GM19397 (cell line): Measurements from ENCODE around the gene SERINC5.
"Not testable (repeated sequence)": the region's sequence is repeated elsewhere in the genome, so short reads cannot be mapped to it uniquely, and the experiment has no call there.

Source experiments
- ATAC-seq: cut with Tn5 transposase; IDR thresholded peaks from one replicate; pipeline ENCODE4 v1.9.1; 2021; ENCODE audit warnings: mild to moderate bottlenecking, moderate library complexity; ENCODE audit not compliant: unreplicated experiment

Gene SERINC5

DNA sequence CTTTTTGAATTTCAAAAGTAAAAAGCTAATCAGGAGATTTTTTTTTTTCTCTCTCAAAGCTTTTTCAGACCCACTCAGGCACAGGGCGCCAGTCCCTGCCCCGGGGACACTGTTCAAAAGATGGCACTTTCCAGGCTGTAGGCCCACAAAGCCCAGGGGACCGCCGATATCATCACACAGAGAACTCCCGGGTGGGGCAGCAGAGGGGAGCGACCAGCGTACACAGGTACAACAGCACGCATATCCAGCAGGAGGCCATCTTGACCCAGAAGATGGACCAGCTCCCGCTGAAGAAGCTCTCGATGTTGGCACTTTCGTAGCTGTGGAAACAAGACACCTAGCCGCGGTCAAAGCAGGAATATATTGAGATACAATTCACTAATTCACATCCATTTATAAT, 112.4 kb downstream of the SERINC5 start:
- no peak for ATAC-seq

DNA sequence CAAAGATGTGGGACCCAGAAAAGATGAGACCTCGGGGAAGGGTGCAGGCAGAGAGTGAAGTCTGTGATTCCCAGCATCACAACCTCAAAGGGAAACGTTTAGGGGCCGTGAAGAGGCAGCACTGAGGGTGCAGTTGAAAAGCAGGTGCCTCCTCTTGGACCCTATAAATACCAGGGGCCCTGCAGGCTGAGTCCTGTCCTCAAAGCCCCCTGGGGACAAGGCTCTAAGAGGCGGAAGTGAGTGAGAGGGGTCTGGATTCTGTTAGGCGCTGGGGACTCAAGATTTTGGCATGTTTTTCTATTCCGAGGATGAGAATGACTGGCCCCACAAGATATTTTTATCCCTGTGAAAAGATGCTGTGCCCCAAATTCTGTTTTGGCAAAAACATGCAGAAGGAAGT, 112.9 kb downstream of the SERINC5 start:
- no peak for ATAC-seq

- ATAC-seq = no peak
Measured at GRCh38 chr5:80141681-80142080, 114.2 kb downstream of the SERINC5 start.

DNA sequence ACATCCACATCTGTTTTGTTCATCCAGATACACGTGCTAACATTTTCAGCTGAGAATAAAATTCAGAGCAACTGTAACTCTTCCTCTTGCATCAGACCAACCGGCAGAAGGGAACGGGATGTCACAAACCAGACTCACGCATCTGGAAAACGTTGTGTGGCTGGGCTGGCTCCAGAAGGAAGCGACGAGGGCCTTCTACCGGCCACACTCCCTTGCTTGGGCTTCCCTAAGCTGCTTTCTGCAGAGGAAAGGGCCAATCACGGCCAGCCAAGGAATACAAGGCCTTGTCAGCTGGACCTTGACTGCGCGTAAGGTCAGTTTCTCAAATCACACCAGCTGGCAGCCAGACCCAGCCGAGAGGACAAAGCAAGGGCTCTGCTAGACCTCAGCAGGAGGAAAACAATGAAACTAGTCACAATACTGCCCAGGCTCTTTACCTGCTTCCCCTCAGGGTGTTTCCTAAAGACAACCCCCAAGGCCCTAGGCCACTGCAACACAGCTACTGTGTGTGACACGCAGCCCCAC, 114.6 kb downstream of the SERINC5 start:
- ATAC-seq = no peak

DNA sequence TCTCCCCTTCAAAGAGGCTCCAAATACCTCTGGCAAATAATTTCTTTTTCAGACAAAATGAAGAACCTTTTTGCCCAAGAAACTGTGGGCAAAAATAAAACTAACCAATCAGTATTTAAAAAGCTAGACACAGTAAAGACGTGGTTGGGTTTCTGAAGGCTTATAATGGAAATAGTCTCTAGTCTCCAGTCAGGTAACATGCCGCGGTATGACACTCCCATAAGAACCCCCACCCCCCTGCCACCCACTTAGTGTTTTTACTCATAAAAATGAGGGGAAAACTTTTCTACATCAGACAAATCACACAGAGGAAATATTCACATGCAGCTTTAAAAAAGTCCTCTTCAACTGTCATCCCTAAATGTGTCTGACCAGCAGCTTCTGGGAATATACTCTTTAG, 115.4 kb downstream of the SERINC5 start:
- no peak for ATAC-seq

DNA sequence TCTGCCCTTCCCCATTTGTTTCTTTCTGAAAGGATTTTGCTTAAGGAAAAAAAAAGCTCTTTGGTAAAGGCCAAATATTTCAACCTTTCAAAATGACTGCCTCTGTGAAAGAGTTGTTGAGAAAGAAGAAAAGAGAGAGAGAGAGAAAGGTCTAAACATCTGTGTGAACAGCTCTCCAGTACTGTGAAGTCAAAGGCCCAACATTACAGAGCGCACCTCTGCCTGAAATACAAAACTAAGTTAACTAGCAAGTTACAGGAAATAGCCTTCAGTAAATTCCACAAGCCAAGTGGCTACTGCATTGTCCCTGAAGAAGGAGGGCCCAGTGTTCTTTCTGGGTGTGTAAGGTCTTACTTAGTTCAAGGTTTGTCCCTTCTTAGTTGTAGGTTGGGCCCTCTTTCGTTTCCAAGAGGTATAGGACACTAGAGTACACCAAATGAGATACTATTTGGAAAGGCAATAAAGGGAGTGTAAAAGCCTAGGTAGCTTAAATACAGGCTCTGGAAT, 116.3 kb downstream of the SERINC5 start:
- no peak for ATAC-seq

GRCh38 chr5:80138486-80138885, 117.4 kb downstream of the SERINC5 start:
- ATAC-seq = no peak

GRCh38 chr5:80136798-80137197, 119.0 kb downstream of the SERINC5 start:
- ATAC-seq = not testable (repeated sequence)

DNA sequence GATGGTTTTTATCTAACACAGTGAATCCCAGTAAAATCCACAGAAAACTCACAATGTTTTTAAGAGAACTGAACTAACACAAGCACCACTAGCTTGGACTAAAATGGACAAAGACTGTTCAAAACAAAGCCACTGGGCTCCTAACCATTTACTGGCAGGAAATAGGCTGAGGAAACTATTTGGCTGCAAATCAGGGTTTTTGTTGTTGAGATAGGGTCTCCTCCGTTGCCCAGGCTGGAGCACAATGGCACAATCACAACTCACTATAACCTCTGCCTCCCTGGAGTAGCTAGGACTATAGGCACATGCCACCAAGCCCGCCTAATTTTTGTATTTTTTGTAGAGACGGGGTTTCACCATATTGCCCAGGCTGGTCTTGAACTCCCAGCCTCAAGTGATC, 121.0 kb downstream of the SERINC5 start:
- no peak for ATAC-seq

GRCh38 chr5:80129146-80129545, 126.7 kb downstream of the SERINC5 start:
- ATAC-seq = no peak

DNA sequence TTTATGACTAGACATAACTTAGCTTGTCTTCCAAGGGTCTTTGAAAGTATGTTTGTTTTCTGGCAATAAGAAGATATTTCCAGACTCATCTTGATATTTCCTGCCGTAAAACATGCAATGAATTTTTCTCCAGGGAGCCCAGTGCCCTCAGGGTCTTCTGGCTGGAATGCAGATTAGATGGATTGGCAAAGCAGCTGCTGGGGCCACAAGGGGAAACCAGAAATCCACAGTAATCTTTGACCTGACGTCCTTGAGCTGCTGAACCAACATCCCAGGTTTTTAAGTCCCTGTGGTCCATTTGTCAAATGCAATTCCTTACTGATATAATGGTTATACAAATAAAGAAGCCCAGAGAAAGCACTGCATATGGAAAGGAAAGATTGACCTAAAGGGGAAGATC, 127.7 kb downstream of the SERINC5 start:
- no peak for ATAC-seq

- no peak for ATAC-seq
Measured at GRCh38 chr5:80127116-80127552, 128.7 kb downstream of the SERINC5 start.

- ATAC-seq = peak; percentile 49
Measured at GRCh38 chr5:80125962-80126480, 129.8 kb downstream of the SERINC5 start.

DNA sequence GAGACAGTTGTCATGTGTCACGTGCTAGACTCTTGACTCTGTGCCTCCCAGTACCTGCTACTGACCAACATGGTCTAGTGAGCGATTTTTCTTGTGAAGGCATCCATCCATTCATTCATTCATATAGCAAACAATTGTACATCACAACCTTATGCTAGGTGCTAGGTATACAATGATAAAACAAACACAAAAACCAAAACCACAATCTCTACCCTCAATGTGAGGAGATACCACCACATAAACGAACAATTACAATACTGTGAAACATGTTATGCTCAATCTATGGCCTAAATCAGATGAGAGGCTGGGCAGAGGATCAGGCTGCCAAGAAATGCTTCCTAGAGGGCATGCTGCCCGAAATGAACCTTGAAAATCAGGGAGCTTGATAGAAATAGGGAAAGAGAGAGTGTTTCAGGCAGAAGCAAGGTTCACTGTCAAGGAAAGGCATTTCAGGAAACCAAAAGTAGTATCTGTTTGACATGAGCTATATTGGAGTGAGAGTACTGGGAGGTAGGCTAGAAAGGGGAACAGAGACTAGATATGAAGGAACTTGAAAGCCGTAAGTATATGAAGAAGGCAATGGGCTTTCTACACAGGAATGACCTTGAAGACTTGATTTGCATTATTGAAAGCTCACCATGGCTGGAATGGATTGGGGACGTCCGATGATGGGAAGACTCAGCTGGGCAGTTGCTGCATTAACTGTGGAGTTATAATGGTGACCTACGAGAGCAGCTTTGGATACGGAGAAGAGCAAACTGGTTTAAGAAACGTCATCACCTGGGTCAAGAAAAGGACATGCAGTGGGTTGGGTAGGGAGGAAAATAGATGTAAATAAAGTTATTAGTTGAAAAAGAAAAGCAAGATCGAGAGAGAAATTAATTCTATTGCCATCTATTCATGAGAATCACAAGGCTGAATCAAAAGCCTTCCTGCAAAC, 130.6 kb downstream of the SERINC5 start:
- ATAC-seq = peak; percentile 69

DNA sequence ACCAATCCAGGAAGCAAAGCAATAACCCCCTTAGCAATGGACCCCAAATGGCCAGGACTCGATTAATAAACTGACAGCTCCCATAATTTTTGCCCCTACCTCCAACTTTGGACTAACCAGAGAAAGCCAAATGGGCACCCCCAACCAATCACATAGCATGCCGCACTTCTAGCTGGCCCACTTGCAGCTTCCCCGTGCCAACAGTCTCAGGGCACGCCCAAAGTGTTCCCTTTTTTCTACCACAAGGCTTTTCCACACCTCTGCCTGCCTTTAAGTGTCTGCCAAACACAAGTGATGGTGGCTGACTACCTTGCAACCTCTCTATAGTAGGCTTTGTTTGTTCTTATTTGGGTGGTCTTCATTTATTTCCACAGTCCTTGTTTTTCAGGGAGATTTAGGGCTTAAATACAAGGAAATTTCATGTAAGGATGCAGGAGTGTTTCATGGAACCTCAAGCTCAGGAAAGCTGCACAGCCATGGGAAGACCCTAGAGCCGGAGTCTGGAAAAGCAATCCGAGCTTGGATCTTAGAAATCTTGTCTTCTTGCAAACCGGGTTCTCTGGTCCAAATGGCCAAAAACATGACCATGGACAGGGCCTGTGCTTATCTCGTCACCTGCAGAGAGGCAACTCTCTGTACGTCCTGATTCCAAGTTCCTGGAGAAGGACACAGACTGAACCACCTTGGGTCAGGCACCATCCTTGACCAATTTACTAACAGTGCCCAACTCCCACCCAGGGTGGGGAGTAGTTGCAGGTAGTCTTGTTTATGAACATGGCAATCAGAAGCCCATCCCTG, 131.5 kb downstream of the SERINC5 start:
- no peak for ATAC-seq

- ATAC-seq = no peak
Measured at GRCh38 chr5:80122579-80122978, 133.3 kb downstream of the SERINC5 start.

- no peak for ATAC-seq
Measured at GRCh38 chr5:80119372-80119771, 136.5 kb downstream of the SERINC5 start.

DNA sequence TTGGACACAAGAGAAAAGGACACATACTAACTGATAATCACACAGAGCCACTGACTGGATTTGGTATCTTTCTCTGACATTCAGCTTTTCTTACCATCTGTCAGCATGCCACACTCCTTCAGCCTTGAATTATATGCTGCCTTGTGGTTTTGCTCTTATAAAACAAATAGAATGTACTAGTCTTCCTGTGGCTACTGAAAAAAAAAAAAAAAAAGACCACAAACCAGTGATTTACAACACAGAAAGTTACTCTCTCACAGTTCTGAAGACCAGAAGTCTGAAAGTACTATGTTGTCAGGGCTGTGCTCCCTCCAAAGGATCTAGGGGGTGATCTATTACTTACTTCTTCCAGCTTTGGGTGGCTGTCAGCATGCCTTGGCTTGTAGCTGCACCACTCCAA, 138.4 kb downstream of the SERINC5 start:
- no peak for ATAC-seq

DNA sequence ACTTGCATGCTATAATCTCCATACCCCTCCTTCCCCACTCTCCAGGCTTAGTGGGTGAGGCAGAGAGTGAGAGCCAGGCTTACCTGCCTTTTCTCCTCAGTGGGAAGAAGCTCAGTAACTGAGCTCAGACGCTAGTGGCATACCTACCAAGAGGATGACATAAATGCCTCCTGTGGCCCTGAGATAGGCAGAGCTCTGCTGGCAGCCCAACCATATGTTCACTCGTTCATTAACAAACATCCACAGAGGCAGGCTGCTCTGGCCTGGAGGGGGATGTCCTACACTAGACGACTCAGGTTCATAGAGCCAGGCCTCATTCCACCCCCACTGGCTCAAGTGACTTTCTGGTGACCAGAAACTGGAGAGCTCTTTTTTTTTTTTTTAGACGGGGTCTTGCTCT, 139.4 kb downstream of the SERINC5 start:
- ATAC-seq = no peak

DNA sequence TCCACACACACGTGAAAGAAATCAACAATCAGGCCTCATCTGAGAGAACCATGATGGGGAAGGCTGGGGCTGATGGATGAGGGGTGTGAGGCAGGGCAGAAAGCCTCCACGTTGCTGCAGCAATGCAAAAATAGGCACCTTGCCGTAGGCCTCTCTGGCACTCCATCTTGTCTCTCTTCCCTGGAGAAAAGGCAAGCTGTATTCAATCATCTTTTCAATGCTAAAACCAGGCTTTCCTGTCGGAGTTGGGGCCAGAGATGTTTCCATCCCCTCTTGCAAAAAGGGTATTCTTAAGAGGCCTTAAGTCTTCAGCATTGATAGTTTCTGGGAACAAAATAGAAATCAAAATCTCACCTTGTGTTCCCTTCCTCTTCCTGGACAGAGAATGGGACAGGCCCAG, 139.8 kb downstream of the SERINC5 start:
- ATAC-seq = no peak

- ATAC-seq = no peak
Measured at GRCh38 chr5:80114860-80115259, 141.0 kb downstream of the SERINC5 start.
